Measurements from ENCODE around the gene RAB30. TPM values are rescaled to one million over a fixed set of nuclear protein-coding genes. Genes with fewer than 3 reads are reported as not detected.
"Not testable (repeated sequence)": the region's sequence is repeated elsewhere in the genome, so short reads cannot be mapped to it uniquely, and the experiment has no call there.

The RAB30 gene
- polyA plus RNA-seq, 1 donor from 2014 or later = 36.4 TPM

GRCh38 chr11:82949352-82949751 is 122.3 kb downstream of the RAB30 start:
- no peak overlapping the region for H3K4me3 ChIP-seq (ENCODE audit: low read length)
- no peaks in the 10 kb centered on the region for H4K20me1 ChIP-seq (ENCODE audit: insufficient read depth)
- no peaks in the 10 kb centered on the region for H3K79me2 ChIP-seq (replicated peaks; ENCODE audit: insufficient read depth, low read length)
- H3K27me3 ChIP-seq (ENCODE audit: insufficient read depth, low read depth, low read length) = no peaks in the 10 kb centered on the region
- H3K9ac ChIP-seq (ENCODE audit: low read length) = no peak overlapping the region
- H3K9me2 ChIP-seq (ENCODE audit: insufficient read depth, low read length) = no peaks in the 10 kb centered on the region
- H3K36me3 ChIP-seq (ENCODE audit: insufficient read depth, low read length) = no peaks in the 10 kb centered on the region
- H3K4me2 ChIP-seq (ENCODE audit: low read length) = no peak overlapping the region
- H3K27ac ChIP-seq (ENCODE audit: low read length) = no peak overlapping the region
- no peaks in the 10 kb centered on the region for H3K9me3 ChIP-seq (ENCODE audit: low read length)
- H2AFZ ChIP-seq (ENCODE audit: low read depth, low read length) = no peak overlapping the region
- no peak for TF ChIP-seq CTCF (IDR thresholded peaks at IDR 0.05; ENCODE audit: poor library complexity, severe bottlenecking)
- no peak for TF ChIP-seq EZH2 (IDR thresholded peaks at IDR 0.05; ENCODE audit: borderline replicate concordance, insufficient read depth, low read length, poor library complexity, severe bottlenecking)
- no peak for TF ChIP-seq EP300 (conservative IDR thresholded peaks at IDR 0.05; ENCODE audit: poor library complexity, severe bottlenecking)
- TF ChIP-seq TAF1 (IDR thresholded peaks at IDR 0.05; ENCODE audit: low read depth) = no peak
- TF ChIP-seq MXI1 (conservative IDR thresholded peaks at IDR 0.05; ENCODE audit: poor library complexity, severe bottlenecking) = no peak
- TF ChIP-seq RAD21 (conservative IDR thresholded peaks at IDR 0.05) = no peak
- no peak for TF ChIP-seq POLR2AphosphoS5 (IDR thresholded peaks at IDR 0.05)
- TF ChIP-seq REST (IDR thresholded peaks at IDR 0.05; ENCODE audit: borderline replicate concordance) = no peak
- no peak for TF ChIP-seq SMC3 (conservative IDR thresholded peaks at IDR 0.05; ENCODE audit: poor library complexity)
- no peaks in the 10 kb centered on the region for H3F3A ChIP-seq (ENCODE audit: insufficient read depth, low read length, poor library complexity, severe bottlenecking)

- no peaks in the 10 kb centered on the region for H3K9me2 ChIP-seq (ENCODE audit: insufficient read depth, low read length)
- no peak for TF ChIP-seq EZH2 (IDR thresholded peaks at IDR 0.05; ENCODE audit: borderline replicate concordance, insufficient read depth, low read length, poor library complexity, severe bottlenecking)
- TF ChIP-seq CTCF (IDR thresholded peaks at IDR 0.05; ENCODE audit: poor library complexity, severe bottlenecking) = no peak
- no peak overlapping the region for H3K4me2 ChIP-seq (ENCODE audit: low read length)
- H3K4me3 ChIP-seq (ENCODE audit: low read length) = no peak overlapping the region
- H3K36me3 ChIP-seq (ENCODE audit: insufficient read depth, low read length) = no peaks in the 10 kb centered on the region
- H3F3A ChIP-seq (ENCODE audit: insufficient read depth, low read length, poor library complexity, severe bottlenecking) = no peaks in the 10 kb centered on the region
- no peaks in the 10 kb centered on the region for H3K27me3 ChIP-seq (ENCODE audit: insufficient read depth, low read depth, low read length)
- no peaks in the 10 kb centered on the region for H3K79me2 ChIP-seq (replicated peaks; ENCODE audit: insufficient read depth, low read length)
- no peak overlapping the region for H3K9ac ChIP-seq (ENCODE audit: low read length)
- H2AFZ ChIP-seq (ENCODE audit: low read depth, low read length) = no peak overlapping the region
- no peak overlapping the region for H3K27ac ChIP-seq (ENCODE audit: low read length)
- no peaks in the 10 kb centered on the region for H3K9me3 ChIP-seq (ENCODE audit: low read length)
- H4K20me1 ChIP-seq (ENCODE audit: insufficient read depth) = no peaks in the 10 kb centered on the region
Observed at GRCh38 chr11:82945682-82946081, 126.0 kb downstream of the RAB30 start.

GRCh38 chr11:82945041-82945440 is 126.7 kb downstream of the RAB30 start:
- H3K27me3 ChIP-seq (ENCODE audit: insufficient read depth, low read depth, low read length); H3F3A ChIP-seq (ENCODE audit: insufficient read depth, low read length, poor library complexity, severe bottlenecking); H3K9ac ChIP-seq (ENCODE audit: low read length); H3K36me3 ChIP-seq (ENCODE audit: insufficient read depth, low read length); H4K20me1 ChIP-seq (ENCODE audit: insufficient read depth); H3K4me3 ChIP-seq (ENCODE audit: low read length); H3K9me2 ChIP-seq (ENCODE audit: insufficient read depth, low read length); H3K9me3 ChIP-seq (ENCODE audit: low read length); H2AFZ ChIP-seq (ENCODE audit: low read depth, low read length); H3K27ac ChIP-seq (ENCODE audit: low read length); H3K79me2 ChIP-seq (replicated peaks; ENCODE audit: insufficient read depth, low read length); H3K4me2 ChIP-seq (ENCODE audit: low read length): not testable (repeated sequence)
